OCI-LY7 (cell line): ENCODE data around the gene LCE1F. TPM values are rescaled to one million over a fixed set of nuclear protein-coding genes. Genes with fewer than 3 reads are reported as not detected.

ENCODE experiments used
- BruUV-seq: library from RNA; stranded (reverse); fragments of 400-500 nt; replicated peaks from 2 replicates; lab custom pipeline; 2021; lab: Mats Ljungman, UMichigan
- CTCF ChIA-PET: fragments of 300-600 bp; sonication (Branson Sonifier 250); formaldehyde crosslinking; loops from one replicate; lab custom pipeline; 2022; ENCODE audit warnings: antibody characterized with exemption; ENCODE audit not compliant: unreplicated experiment; lab: Charles Lee
- POLR2A ChIA-PET: fragments of 300-600 bp; sonication (Branson Sonifier 250); formaldehyde crosslinking; loops from one replicate; lab custom pipeline; 2022; ENCODE audit warnings: antibody characterized with exemption; lab: Charles Lee
- DNase-seq: peaks from one replicate; pipeline ENCODE4 v3.0.0-alpha.2; 2015; ENCODE audit warnings: low spot score
- H2AFZ ChIP-seq: fragments of 200-600 bp; sonication (generic), shearing (Covaris generic); 2 replicates; pipeline ENCODE4 v1.6.1; 2014; ENCODE audit warnings: mild to moderate bottlenecking, antibody characterized with exemption, low read length, moderate library complexity
- H3K27ac ChIP-seq: fragments of 200-600 bp; sonication (generic); 2 replicates; pipeline ENCODE4 v1.5.1; 2014; ENCODE audit warnings: mixed run types, low read depth, mild to moderate bottlenecking, moderate library complexity, low read length, inconsistent platforms; ENCODE audit not compliant: poor library complexity, severe bottlenecking
- H3K36me3 ChIP-seq: fragments of 200-600 bp; sonication (generic); 2 replicates; pipeline ENCODE4 v1.6.1; 2014; ENCODE audit warnings: mild to moderate bottlenecking, antibody characterized with exemption, low read length, moderate library complexity, mixed read lengths; ENCODE audit not compliant: insufficient read depth
- H3K4me1 ChIP-seq: fragments of 200-600 bp; sonication (generic); 2 replicates; pipeline ENCODE4 v1.5.1; 2014; ENCODE audit warnings: mild to moderate bottlenecking, low read length; ENCODE audit not compliant: insufficient read depth, poor library complexity, severe bottlenecking
- H3K4me2 ChIP-seq: fragments of 200-600 bp; sonication (generic); 2 replicates; pipeline ENCODE4 v1.6.1; 2014; ENCODE audit warnings: mild to moderate bottlenecking, low read length
- H3K4me3 ChIP-seq: fragments of 200-600 bp; sonication (generic); 2 replicates; pipeline ENCODE4 v1.5.1; 2014; ENCODE audit warnings: mild to moderate bottlenecking, low read depth, low read length; ENCODE audit not compliant: poor library complexity, severe bottlenecking
- H3K79me2 ChIP-seq: fragments of 200-600 bp; sonication (generic); 2 replicates; pipeline ENCODE4 v1.6.1; 2016; ENCODE audit warnings: low read depth, mild to moderate bottlenecking, low read length, moderate library complexity, mixed read lengths; ENCODE audit not compliant: insufficient read depth
- H3K9me2 ChIP-seq: fragments of 200-600 bp; sonication (generic); 2 replicates; pipeline ENCODE4 v1.6.1; 2016; ENCODE audit warnings: mild to moderate bottlenecking, low read length, mixed read lengths; ENCODE audit not compliant: insufficient read depth
- H3K9me3 ChIP-seq: fragments of 200-600 bp; sonication (generic); 2 replicates; pipeline ENCODE4 v1.6.1; 2014; ENCODE audit warnings: mild to moderate bottlenecking, mixed run types, low read length, mixed read lengths
- H4K20me1 ChIP-seq: fragments of 200-600 bp; sonication (generic); 2 replicates; pipeline ENCODE4 v1.6.1; 2014; ENCODE audit warnings: mild to moderate bottlenecking, antibody characterized with exemption, low read length, moderate library complexity, mixed read lengths; ENCODE audit not compliant: insufficient read depth
- EZH2phosphoT487 ChIP-seq: fragments of 200-600 bp; sonication (generic); IDR thresholded peaks from 2 replicates; pipeline ENCODE4 v1.6.1; 2018; ENCODE audit warnings: low read depth, borderline replicate concordance, mild to moderate bottlenecking, mixed run types, antibody characterized with exemption, low read length, moderate library complexity, mixed read lengths
- intact Hi-C: fragments of 100-400 bp; cut with micrococcal nuclease; formaldehyde crosslinking; loops from one replicate; pipeline ENCODE4 v1.10.0; 2022; ENCODE audit not compliant: unreplicated experiment
- total RNA-seq, 2 experiments: library from RNA; depleted of rRNA in 1 of 2; stranded (reverse); fragments of >200 nt in 1 of 2; shearing (Covaris generic) in 1 of 2; gene quantifications; 2 replicates each; pipeline ENCODE4 v1.2.3, GENCODE V29; 2014 to 2022
- TF ChIP-seq, protein P1 (sequence below): fragments of 200-600 bp; sonication (generic); conservative IDR thresholded peaks from 2 replicates; pipeline ENCODE4 v1.5.1; 2014; ENCODE audit warnings: mild to moderate bottlenecking, antibody characterized with exemption, low read length, moderate library complexity, mixed read lengths

LCE1F gene
- total RNA-seq, 2 experiments from 2014 or later = not detected

DNA sequence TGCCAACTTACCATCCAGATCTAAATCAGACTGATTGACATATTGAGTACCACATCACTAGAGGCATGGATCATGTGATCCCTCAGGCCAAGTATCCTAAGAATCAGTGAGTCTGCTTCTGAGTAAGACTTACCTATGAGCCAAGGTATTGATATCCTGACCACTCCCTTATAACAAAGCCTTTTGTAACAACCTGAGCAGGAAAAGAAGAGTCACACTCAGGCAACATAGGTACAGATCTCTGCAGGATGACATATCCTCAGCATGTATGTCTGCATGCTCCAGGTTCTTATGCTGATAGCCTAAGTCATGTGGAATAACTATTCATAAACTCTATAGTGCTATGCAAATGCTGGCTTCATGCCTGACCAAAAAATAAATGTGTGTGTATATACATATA lies 50.0 kb downstream of the LCE1F start:
- DNase-seq = no peak
- ChIA-PET POLR2A (interaction anchor here (0.7 kb wide), 1 partner anchor 1981 kb away, joined by 3 read pairs; no protein-coding TSS in a partner anchor), CTCF (no interaction called here)
- no peak overlapping the region for H3K4me3 ChIP-seq
- TF ChIP-seq, protein P1, sequence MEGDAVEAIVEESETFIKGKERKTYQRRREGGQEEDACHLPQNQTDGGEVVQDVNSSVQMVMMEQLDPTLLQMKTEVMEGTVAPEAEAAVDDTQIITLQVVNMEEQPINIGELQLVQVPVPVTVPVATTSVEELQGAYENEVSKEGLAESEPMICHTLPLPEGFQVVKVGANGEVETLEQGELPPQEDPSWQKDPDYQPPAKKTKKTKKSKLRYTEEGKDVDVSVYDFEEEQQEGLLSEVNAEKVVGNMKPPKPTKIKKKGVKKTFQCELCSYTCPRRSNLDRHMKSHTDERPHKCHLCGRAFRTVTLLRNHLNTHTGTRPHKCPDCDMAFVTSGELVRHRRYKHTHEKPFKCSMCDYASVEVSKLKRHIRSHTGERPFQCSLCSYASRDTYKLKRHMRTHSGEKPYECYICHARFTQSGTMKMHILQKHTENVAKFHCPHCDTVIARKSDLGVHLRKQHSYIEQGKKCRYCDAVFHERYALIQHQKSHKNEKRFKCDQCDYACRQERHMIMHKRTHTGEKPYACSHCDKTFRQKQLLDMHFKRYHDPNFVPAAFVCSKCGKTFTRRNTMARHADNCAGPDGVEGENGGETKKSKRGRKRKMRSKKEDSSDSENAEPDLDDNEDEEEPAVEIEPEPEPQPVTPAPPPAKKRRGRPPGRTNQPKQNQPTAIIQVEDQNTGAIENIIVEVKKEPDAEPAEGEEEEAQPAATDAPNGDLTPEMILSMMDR = no peak
- TF ChIP-seq EZH2phosphoT487 = no peak
- H4K20me1 ChIP-seq = no peaks in the 10 kb centered on the region
- BruUV-seq = no TSS peak
- no peaks in the 10 kb centered on the region for H3K4me1 ChIP-seq
- H3K4me2 ChIP-seq = no peak overlapping the region
- H3K9me3 ChIP-seq = no peaks in the 10 kb centered on the region
- no peak overlapping the region for H3K27ac ChIP-seq
- H3K79me2 ChIP-seq = no peaks in the 10 kb centered on the region
- no peaks in the 10 kb centered on the region for H3K9me2 ChIP-seq
- no peaks in the 10 kb centered on the region for H3K36me3 ChIP-seq
- intact Hi-C loops = no loop called here
- no peak overlapping the region for H2AFZ ChIP-seq

Other genes with a start within 250 kb of the LCE1F start
- not detected in 2 replicates for gene LCE3E, start 208.4 kb upstream of the LCE1F start, total RNA-seq (2014; rRNA removed; shearing (Covaris generic))
- not detected in 2 replicates for gene LCE3E, start 208.4 kb upstream of the LCE1F start, total RNA-seq (2022)
- gene LCE3D, start 194.6 kb upstream of the LCE1F start, total RNA-seq (2014; rRNA removed; shearing (Covaris generic)) = not detected in 2 replicates
- gene LCE3D, start 194.6 kb upstream of the LCE1F start, total RNA-seq (2022) = not detected in 2 replicates
- not detected in 2 replicates for gene LCE3C, start 174.9 kb upstream of the LCE1F start, total RNA-seq (2014; rRNA removed; shearing (Covaris generic))
- gene LCE3C, start 174.9 kb upstream of the LCE1F start, total RNA-seq (2022) = not detected in 2 replicates
- gene LCE3B, start 161.3 kb upstream of the LCE1F start, total RNA-seq (2014; rRNA removed; shearing (Covaris generic)) = not detected in 2 replicates
- not detected in 2 replicates for gene LCE3B, start 161.3 kb upstream of the LCE1F start, total RNA-seq (2022)
- gene LCE3A, start 152.0 kb upstream of the LCE1F start, total RNA-seq (2014; rRNA removed; shearing (Covaris generic)) = not detected in 2 replicates
- gene LCE3A, start 152.0 kb upstream of the LCE1F start, total RNA-seq (2022) = not detected in 2 replicates
- not detected in 2 replicates for gene LCE2D, start 111.8 kb upstream of the LCE1F start, total RNA-seq (2014; rRNA removed; shearing (Covaris generic))
- not detected in 2 replicates for gene LCE2D, start 111.8 kb upstream of the LCE1F start, total RNA-seq (2022)
- not detected in 2 replicates for gene LCE2C, start 99.9 kb upstream of the LCE1F start, total RNA-seq (2014; rRNA removed; shearing (Covaris generic))
- gene LCE2C, start 99.9 kb upstream of the LCE1F start, total RNA-seq (2022) = not detected in 2 replicates
- not detected in 2 replicates for gene LCE2B, start 89.0 kb upstream of the LCE1F start, total RNA-seq (2014; rRNA removed; shearing (Covaris generic))
- not detected in 2 replicates for gene LCE2B, start 89.0 kb upstream of the LCE1F start, total RNA-seq (2022)
- gene LCE2A, start 76.8 kb upstream of the LCE1F start, total RNA-seq (2014; rRNA removed; shearing (Covaris generic)) = not detected in 2 replicates
- not detected in 2 replicates for gene LCE2A, start 76.8 kb upstream of the LCE1F start, total RNA-seq (2022)
- not detected in 2 replicates for gene LCE4A, start 67.0 kb upstream of the LCE1F start, total RNA-seq (2014; rRNA removed; shearing (Covaris generic))
- gene LCE4A, start 67.0 kb upstream of the LCE1F start, total RNA-seq (2022) = not detected in 2 replicates
- gene KPRP, start 17.1 kb upstream of the LCE1F start, total RNA-seq (2014; rRNA removed; shearing (Covaris generic)) = not detected in 2 replicates
- gene KPRP, start 17.1 kb upstream of the LCE1F start, total RNA-seq (2022) = not detected in 2 replicates
- not detected in 2 replicates for gene LCE1E, start 11.1 kb downstream of the LCE1F start, total RNA-seq (2014; rRNA removed; shearing (Covaris generic))
- gene LCE1E, start 11.1 kb downstream of the LCE1F start, total RNA-seq (2022) = not detected in 2 replicates
- not detected in 2 replicates for gene LCE1D, start 21.6 kb downstream of the LCE1F start, total RNA-seq (2014; rRNA removed; shearing (Covaris generic))
- gene LCE1D, start 21.6 kb downstream of the LCE1F start, total RNA-seq (2022) = not detected in 2 replicates
- gene LCE1C, start 31.5 kb downstream of the LCE1F start, total RNA-seq (2014; rRNA removed; shearing (Covaris generic)) = not detected in 2 replicates
- gene LCE1C, start 31.5 kb downstream of the LCE1F start, total RNA-seq (2022) = not detected in 2 replicates
- gene LCE1B, start 36.8 kb downstream of the LCE1F start, total RNA-seq (2014; rRNA removed; shearing (Covaris generic)) = not detected in 2 replicates
- gene LCE1B, start 36.8 kb downstream of the LCE1F start, total RNA-seq (2022) = not detected in 2 replicates
- gene LCE1A, start 52.3 kb downstream of the LCE1F start, total RNA-seq (2014; rRNA removed; shearing (Covaris generic)) = not detected in 2 replicates
- not detected in 2 replicates for gene LCE1A, start 52.3 kb downstream of the LCE1F start, total RNA-seq (2022)
- gene LCE6A, start 67.7 kb downstream of the LCE1F start, total RNA-seq (2014; rRNA removed; shearing (Covaris generic)) = not detected in 2 replicates
- gene LCE6A, start 67.7 kb downstream of the LCE1F start, total RNA-seq (2022) = not detected in 2 replicates
- not detected in 2 replicates for gene LCE7A, start 84.9 kb downstream of the LCE1F start, total RNA-seq (2014; rRNA removed; shearing (Covaris generic))
- not detected in 2 replicates for gene LCE7A, start 84.9 kb downstream of the LCE1F start, total RNA-seq (2022)
- not detected in 2 replicates for gene SMCP, start 103.2 kb downstream of the LCE1F start, total RNA-seq (2014; rRNA removed; shearing (Covaris generic))
- gene SMCP, start 103.2 kb downstream of the LCE1F start, total RNA-seq (2022) = not detected in 2 replicates
- not detected in 2 replicates for gene IVL, start 133.4 kb downstream of the LCE1F start, total RNA-seq (2014; rRNA removed; shearing (Covaris generic))
- not detected in 2 replicates for gene IVL, start 133.4 kb downstream of the LCE1F start, total RNA-seq (2022)
- gene SPRR5, start 172.1 kb downstream of the LCE1F start, total RNA-seq (2014; rRNA removed; shearing (Covaris generic)) = not detected in 2 replicates
- gene SPRR5, start 172.1 kb downstream of the LCE1F start, total RNA-seq (2022) = not detected in 2 replicates
- gene SPRR4, start 195.5 kb downstream of the LCE1F start, total RNA-seq (2014; rRNA removed; shearing (Covaris generic)) = not detected in 2 replicates
- not detected in 2 replicates for gene SPRR4, start 195.5 kb downstream of the LCE1F start, total RNA-seq (2022)
- gene SPRR1A, start 208.9 kb downstream of the LCE1F start, total RNA-seq (2014; rRNA removed; shearing (Covaris generic)) = not detected in 2 replicates
- not detected in 2 replicates for gene SPRR1A, start 208.9 kb downstream of the LCE1F start, total RNA-seq (2022)
- gene SPRR3, start 226.6 kb downstream of the LCE1F start, total RNA-seq (2014; rRNA removed; shearing (Covaris generic)) = not detected in 2 replicates
- gene SPRR3, start 226.6 kb downstream of the LCE1F start, total RNA-seq (2022) = not detected in 2 replicates